ENCODE results near the gene ST13. TPM values are rescaled to one million over a fixed set of nuclear protein-coding genes. Genes with fewer than 3 reads are reported as not detected.
"Not testable (repeated sequence)": the region's sequence is repeated elsewhere in the genome, so short reads cannot be mapped to it uniquely, and the experiment has no call there.

Gene ST13
- total and polyA plus RNA-seq, 8 donors, result 30.4 to 142 (median 95.7) TPM

- no peak for DNase-seq
- WGBS, 2 donors, result 90 to 93% methylated on average over 6 of the region's 6 CpGs
- H3K9me3 ChIP-seq, result no peaks in the 10 kb centered on the region
- TF ChIP-seq CTCF (IDR thresholded peaks at IDR 0.05), result no peak
- H3K4me1 ChIP-seq, result peaks cover 5 to 10% (median 8%) of the 10 kb centered on the region in 3 donors
- no peak overlapping the region for H3K27ac ChIP-seq
- H3K27me3 ChIP-seq, result no peaks in the 10 kb centered on the region
- no peak for FAIRE-seq
- intact Hi-C loops (cut with DNase I), result no loop called here
- H3K36me3 ChIP-seq, result peaks cover 0 to 72% (median 10%) of the 10 kb centered on the region in 3 donors
- ATAC-seq, result no peak
- no peak overlapping the region for H3K4me3 ChIP-seq
Observed at GRCh38 chr22:40829131-40829530, 27.3 kb downstream of the ST13 start.

GRCh38 chr22:40826984-40827741 lies 29.3 kb downstream of the ST13 start:
- no peaks in the 10 kb centered on the region for H3K27me3 ChIP-seq
- WGBS, 2 donors, result 70 to 74% methylated on average over 7 of the region's 7 CpGs
- no peak for FAIRE-seq
- no peak for DNase-seq
- no peak overlapping the region for H3K4me3 ChIP-seq
- TF ChIP-seq CTCF (IDR thresholded peaks at IDR 0.05), result no peak
- peaks cover under 1 to 3% (median 2%) of the 10 kb centered on the region in 3 donors for H3K4me1 ChIP-seq
- no peak for ATAC-seq
- peaks cover 0 to 61% (median 10%) of the 10 kb centered on the region in 3 donors for H3K36me3 ChIP-seq
- intact Hi-C loops (cut with DNase I), result no loop called here
- H3K9me3 ChIP-seq, result no peaks in the 10 kb centered on the region
- no peak overlapping the region for H3K27ac ChIP-seq

DNA sequence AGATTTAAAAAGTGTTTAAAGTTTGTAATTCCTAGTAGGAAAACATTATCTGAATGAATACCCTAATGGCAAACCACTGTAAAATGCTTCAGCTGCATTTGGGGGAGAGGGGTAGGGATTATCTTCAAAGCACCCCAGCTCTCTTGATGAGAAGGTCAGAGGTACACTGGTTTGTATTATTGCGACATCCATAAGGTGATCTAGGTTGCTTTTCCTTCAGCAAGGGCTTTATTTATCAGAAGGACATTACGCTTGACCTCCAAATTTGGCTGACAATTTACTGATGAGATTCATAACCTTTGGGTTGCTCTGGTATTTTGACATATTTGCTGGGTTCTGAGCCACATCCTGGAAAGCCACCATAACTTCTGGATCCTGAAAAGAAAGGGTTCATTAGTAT lies 30.1 kb downstream of the ST13 start:
- DNase-seq; H3K4me3 ChIP-seq; H3K9me3 ChIP-seq; FAIRE-seq; H3K4me1 ChIP-seq; intact Hi-C loops (cut with DNase I); H3K27me3 ChIP-seq; H3K27ac ChIP-seq; ATAC-seq: not testable (repeated sequence)
- WGBS, 2 donors, result 95 to 98% methylated on average over 2 of the region's 2 CpGs
- H3K36me3 ChIP-seq, result peaks cover 0 to 52% (median 4%) of the 10 kb centered on the region in 3 donors

DNA sequence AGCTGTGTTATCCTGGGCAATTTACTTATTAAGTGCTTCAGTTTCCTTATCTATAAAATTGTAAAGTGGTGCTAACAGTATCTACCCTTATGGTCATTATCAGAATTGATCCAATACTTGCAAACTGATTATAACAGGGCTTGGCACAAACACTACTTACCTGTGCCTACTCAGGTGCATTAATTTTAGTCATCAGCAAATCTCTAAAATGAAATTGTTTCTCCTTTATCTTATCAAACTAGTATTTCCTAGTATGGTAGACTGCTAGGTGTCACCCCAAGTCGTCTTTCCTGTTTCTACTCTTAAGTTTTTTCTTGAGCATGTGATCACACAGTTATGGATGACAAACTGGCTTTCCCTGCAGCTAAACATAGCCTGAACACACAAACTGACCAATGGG lies 33.0 kb downstream of the ST13 start:
- WGBS, 2 donors, result 61 to 66% methylated on average over 1 of the region's 1 CpG
- Histone ChIP-seq H3K27ac (no peak overlapping the region), H3K36me3 (peaks cover 0 to 29% (median 4%) of the 10 kb centered on the region in 3 donors), H3K27me3 (no peaks in the 10 kb centered on the region), H3K4me3 (no peak overlapping the region), H3K4me1 (peaks cover 0 to 6% (median 3%) of the 10 kb centered on the region in 3 donors), H3K9me3 (no peaks in the 10 kb centered on the region)
- TF ChIP-seq CTCF (IDR thresholded peaks at IDR 0.05), result no peak
- FAIRE-seq (no peak), DNase-seq (no peak), ATAC-seq (no peak)
- intact Hi-C loops (cut with DNase I), result no loop called here

DNA sequence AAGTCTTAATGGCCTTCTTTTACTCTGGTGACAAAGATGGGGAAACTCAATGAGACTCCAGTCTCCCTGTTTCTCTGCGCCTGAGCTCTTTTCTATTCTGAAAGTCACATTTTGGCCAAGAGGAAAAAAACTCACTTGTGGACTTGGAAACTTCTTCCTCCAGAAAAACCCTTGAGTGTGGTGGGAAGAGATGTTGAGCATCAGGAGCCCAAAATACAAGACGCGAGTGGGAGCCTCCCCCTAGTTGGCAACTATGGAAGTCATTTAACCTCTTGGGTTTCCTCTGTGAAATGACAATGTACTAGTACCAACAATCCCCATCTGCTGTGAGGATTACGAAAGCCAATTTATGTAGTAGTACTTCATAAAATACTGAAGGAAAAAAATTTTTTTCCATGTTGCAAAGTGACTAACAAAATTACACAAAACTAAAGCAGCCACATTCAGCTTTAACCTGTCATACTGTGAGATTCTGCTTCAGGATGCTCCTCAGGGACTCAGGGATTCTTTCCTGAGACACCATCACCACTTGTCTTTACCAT lies 36.8 kb downstream of the ST13 start:
- FAIRE-seq, result no peak
- 7 to 9% methylated on average over 4 of the region's 4 CpGs for WGBS, 2 donors
- peaks cover 0 to 5% (median 0%) of the 10 kb centered on the region in 3 donors for H3K36me3 ChIP-seq
- TF ChIP-seq CTCF (IDR thresholded peaks at IDR 0.05), result no peak
- no peak for DNase-seq
- H3K27ac ChIP-seq, result peak overlapping the region in 2 of 4 donors; percentile 19 to 29
- peaks cover 0 to 10% (median 6%) of the 10 kb centered on the region in 3 donors for H3K4me1 ChIP-seq
- no peaks in the 10 kb centered on the region for H3K27me3 ChIP-seq
- H3K9me3 ChIP-seq, result no peaks in the 10 kb centered on the region
- peak; percentile 9 to 38 (median 16) for ATAC-seq
- intact Hi-C loops (cut with DNase I), result no loop called here
- H3K4me3 ChIP-seq, result peak overlapping the region; percentile 85 to 99 (median 93)

All from pancreas (tissue), 10 donors.